Activated CD4-positive, CD25-positive, alpha-beta regulatory T cell treated with anti-CD3 and anti-CD28 coated beads, Interleukin-2, amount 50 U/mL, for 24 hours (primary cell): ENCODE data around the gene CFH.
"Not testable (repeated sequence)": the region's sequence is repeated elsewhere in the genome, so short reads cannot be mapped to it uniquely, and the experiment has no call there.

ENCODE experiments used
- ATAC-seq, 2 donors: fragments of 150-1000 bp; cut with Tn5 transposase; one replicate each; pipeline ENCODE4 v1.10.0; 2021; ENCODE audit warnings: mild to moderate bottlenecking in 1 of 2, moderate library complexity in 1 of 2

The CFH gene

DNA sequence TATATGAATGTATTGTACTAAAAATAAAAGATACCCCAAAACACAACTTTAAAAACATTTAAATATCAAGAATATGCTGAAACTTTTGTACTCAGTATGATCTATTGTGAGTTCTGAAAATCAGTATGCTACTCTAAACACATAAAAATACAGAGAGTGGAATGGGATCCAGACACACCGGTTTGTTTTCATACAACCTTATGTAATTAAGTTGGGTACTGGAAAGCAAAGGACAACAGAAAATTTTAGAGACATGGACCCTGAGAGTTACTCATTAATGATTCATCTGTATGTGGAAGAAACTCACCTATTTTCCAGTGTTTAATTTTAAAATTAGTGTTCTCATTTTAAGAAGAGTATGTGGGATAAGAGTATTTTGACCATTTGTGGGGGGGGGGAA is 121.9 kb downstream of the CFH start:
- ATAC-seq: no peak

DNA sequence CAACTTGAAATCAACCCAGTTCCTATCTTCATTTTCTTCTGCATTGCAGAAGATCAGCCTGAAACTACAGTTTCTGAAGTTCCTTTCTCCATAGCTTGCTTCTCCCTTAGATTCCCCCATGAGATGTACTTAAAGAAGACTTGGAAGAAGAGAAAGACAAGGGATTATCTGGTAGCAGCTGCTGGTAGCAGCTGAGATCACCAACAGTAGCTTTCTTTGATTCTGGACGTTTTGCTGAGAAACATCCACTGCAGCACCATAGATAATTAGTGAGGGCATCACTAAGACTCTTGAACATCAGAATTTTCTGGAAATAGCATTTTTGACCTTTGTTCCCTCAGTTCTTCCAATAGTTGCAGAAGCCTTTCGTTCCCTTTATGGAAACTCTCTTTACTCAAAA is 122.3 kb downstream of the CFH start:
- no peak for ATAC-seq

DNA sequence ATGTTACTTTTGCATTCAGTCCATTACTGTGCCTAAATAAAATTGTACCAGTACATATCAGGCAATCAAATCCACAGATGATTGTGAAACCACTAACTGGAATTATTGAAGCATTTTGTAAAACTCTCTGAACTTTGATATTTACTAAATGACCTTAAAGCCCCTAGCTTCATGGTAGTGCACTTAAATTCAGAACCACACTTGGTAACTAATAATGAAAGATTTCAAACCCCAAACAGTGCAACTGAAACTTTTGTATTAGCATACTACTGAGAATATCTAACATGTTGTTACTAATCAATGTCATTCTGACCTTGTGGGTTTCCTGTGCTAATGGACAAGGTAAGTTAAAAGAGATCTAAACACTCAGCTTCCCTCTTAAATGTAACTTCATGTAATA is 122.8 kb downstream of the CFH start, which contains the start of gene CFHR3:
CFHR3 (plus strand) TSS at position 238 of the 400 bp plus-strand sequence; CDS start at position 285, 47 bp downstream.
- ATAC-seq: no peak

DNA sequence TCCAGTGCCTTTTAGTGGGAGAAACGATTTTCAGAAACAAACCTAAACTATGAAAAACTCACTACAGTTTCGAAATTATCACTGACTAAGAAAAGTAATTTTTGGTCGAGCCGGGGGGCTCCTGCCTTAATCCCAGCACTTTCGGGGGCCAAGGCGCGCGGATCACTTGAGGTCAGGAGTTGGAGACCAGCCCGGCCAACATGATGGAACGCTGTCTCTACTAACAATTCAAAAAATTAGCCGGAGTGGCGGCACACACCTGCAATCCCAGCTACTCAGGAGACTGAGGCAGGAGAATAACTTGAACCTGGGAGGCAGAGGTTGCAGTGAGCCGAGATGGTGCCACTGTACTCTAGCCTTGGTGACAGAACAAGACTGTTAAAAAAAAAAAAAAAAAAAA is 125.8 kb downstream of the CFH start:
- ATAC-seq: no peak

DNA sequence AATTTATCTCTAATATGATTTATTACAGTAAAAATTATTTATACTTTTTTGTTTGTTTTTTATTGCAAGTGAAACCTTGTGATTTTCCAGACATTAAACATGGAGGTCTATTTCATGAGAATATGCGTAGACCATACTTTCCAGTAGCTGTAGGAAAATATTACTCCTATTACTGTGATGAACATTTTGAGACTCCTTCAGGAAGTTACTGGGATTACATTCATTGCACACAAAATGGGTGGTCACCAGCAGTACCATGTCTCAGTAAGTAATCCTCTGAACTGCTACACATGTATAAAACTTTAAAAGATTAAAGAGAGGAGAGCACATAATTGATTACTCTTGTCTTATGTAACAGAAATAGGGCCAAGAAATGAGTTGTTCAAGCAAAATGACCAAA is 127.2 kb downstream of the CFH start:
- ATAC-seq: no peak

DNA sequence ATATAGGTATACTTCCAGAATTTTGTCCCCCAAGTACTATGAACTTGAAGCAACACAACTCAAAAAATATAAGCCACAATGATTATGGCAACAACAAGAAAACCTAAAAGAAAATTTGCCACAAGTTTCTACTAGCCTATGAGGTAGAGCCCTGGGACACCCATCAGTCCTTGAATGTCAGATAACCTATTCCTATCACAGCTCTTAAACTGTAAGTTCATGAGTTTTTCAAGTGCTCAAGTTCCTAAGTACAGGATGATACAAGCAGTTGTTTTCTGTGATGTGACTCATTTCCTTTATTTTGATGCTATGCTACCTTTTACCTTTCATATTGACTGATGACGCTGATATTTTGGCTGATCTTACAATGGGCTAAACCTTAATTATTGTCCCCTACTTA is 139.4 kb downstream of the CFH start:
- not testable (repeated sequence) for ATAC-seq

DNA sequence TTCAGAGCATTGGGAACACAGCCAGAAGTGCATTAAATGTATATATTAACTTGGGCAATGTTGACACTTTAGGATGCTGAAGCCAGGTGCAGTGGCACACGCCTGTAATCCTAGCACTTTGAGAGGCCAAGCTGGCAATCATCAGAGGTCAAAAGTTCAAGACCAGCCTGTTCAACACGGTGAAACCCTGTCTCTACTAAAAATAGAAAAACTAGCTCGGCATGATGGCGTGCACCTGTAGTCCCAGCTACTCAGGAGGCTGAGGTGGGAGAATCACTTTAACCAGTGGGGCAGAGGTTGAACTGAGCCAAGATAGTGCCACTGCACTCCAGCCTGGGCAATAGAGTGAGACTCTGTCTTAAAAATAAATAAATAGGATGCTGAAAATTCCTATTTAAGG is 142.3 kb downstream of the CFH start:
- not testable (repeated sequence) for ATAC-seq
